Caco-2 (cell line): ENCODE data around the gene POU2AF1. TPM values are rescaled to one million over a fixed set of nuclear protein-coding genes. Genes with fewer than 3 reads are reported as not detected.

Experiments
- BruUV-seq: library from RNA; stranded (reverse); fragments of 400-500 nt; replicated peaks from 2 replicates; lab custom pipeline; 2021; lab: Mats Ljungman, UMichigan
- CTCF ChIA-PET: fragments of 300-600 bp; sonication (Branson Sonifier 250); formaldehyde crosslinking; loops from one replicate; lab custom pipeline; 2022; ENCODE audit warnings: antibody characterized with exemption; lab: Charles Lee
- POLR2A ChIA-PET: fragments of 300-600 bp; sonication (Branson Sonifier 250); formaldehyde crosslinking; loops from one replicate; lab custom pipeline; 2022; ENCODE audit warnings: antibody characterized with exemption; lab: Charles Lee
- DNase-seq, 2 experiments: peaks; one replicate each; pipeline versions ENCODE4 v3.0.0 to v3.0.0-alpha.2; 2020 to 2022
- H3K27me3 ChIP-seq: replicated peaks from 2 replicates; pipeline ENCODE4 v1.6.0; 2011; ENCODE audit warnings: low read length; ENCODE audit not compliant: control insufficient read depth, insufficient read depth
- H3K36me3 ChIP-seq: 2 replicates; pipeline ENCODE4 v1.5.1; 2011; ENCODE audit warnings: low read length; ENCODE audit not compliant: control insufficient read depth, insufficient read depth
- H3K4me1 ChIP-seq: fragments of 250-450 bp; sonication (Bioruptor Pico); 2 replicates; pipeline ENCODE4 v1.5.1; 2020; ENCODE audit warnings: mild to moderate bottlenecking
- H3K4me3 ChIP-seq: 2 replicates; pipeline ENCODE4 v1.5.1; 2011; ENCODE audit warnings: low read depth, mild to moderate bottlenecking, control low read depth, low read length
- H3K9me3 ChIP-seq: fragments of 250-450 bp; sonication (Bioruptor Pico); 2 replicates; pipeline ENCODE4 v1.5.1; 2020; ENCODE audit warnings: mild to moderate bottlenecking, moderate library complexity
- H3K27ac Mint-ChIP-seq: one replicate; pipeline ENCODE4 v1.8.0; 2022; ENCODE audit warnings: mixed read lengths; ENCODE audit not compliant: unreplicated experiment
- H3K27me3 Mint-ChIP-seq: one replicate; pipeline ENCODE4 v1.8.0; 2022; ENCODE audit warnings: mixed read lengths; ENCODE audit not compliant: insufficient read depth, unreplicated experiment
- H3K36me3 Mint-ChIP-seq: one replicate; pipeline ENCODE4 v1.8.0; 2022; ENCODE audit warnings: mild to moderate bottlenecking, mixed read lengths; ENCODE audit not compliant: insufficient read depth, unreplicated experiment
- H3K4me1 Mint-ChIP-seq: one replicate; pipeline ENCODE4 v1.8.0; 2022; ENCODE audit warnings: low read depth, mixed read lengths; ENCODE audit not compliant: unreplicated experiment
- H3K4me3 Mint-ChIP-seq: one replicate; pipeline ENCODE4 v1.8.0; 2022; ENCODE audit warnings: mild to moderate bottlenecking, moderate library complexity, mixed read lengths; ENCODE audit not compliant: unreplicated experiment
- H3K9me3 Mint-ChIP-seq: one replicate; pipeline ENCODE4 v1.8.0; 2022; ENCODE audit warnings: mixed read lengths; ENCODE audit not compliant: unreplicated experiment
- CTCF ChIP-seq, 2 experiments: fragments of 200-600 bp in 1 of 2; IDR thresholded peaks; 1 replicate in 1 of 2; 2 replicates in 1 of 2; pipeline versions ENCODE4 v1.5.1 to v1.8.0; 2011 to 2022; ENCODE audit warnings: antibody characterized with exemption in 1 of 2, control low read depth in 1 of 2, inconsistent platforms in 1 of 2, low read depth in 1 of 2, low read length in 1 of 2, mild to moderate bottlenecking in 1 of 2, moderate library complexity in 1 of 2; ENCODE audit not compliant: insufficient read depth in 1 of 2, severe bottlenecking in 1 of 2, unreplicated experiment in 1 of 2
- intact Hi-C: fragments of 100-400 bp; cut with micrococcal nuclease; formaldehyde crosslinking; loops from one replicate; pipeline ENCODE4 v1.10.0; 2022; ENCODE audit not compliant: unreplicated experiment
- total RNA-seq: library from RNA; stranded (reverse); gene quantifications from 2 replicates; pipeline ENCODE4 v1.2.3, GENCODE V29; 2022

POU2AF1 gene
- total RNA-seq, 1 experiment from 2014 or later: 2.7 TPM

- H3K27me3 ChIP-seq: no peaks in the 10 kb centered on the region
- intact Hi-C loops: no loop called here
- BruUV-seq: no TSS peak
- H3K4me1 Mint-ChIP-seq: no peaks in the 10 kb centered on the region
- H3K27ac Mint-ChIP-seq: no peak overlapping the region
- TF ChIP-seq CTCF (IDR thresholded peaks at IDR 0.05; ENCODE audit: insufficient read depth in 1 of 2, low read depth in 1 of 2, low read length in 1 of 2, severe bottlenecking in 1 of 2, unreplicated experiment in 1 of 2): no peak
- no peaks in the 10 kb centered on the region for H3K27me3 Mint-ChIP-seq
- POLR2A ChIA-PET: no interaction called here
- H3K36me3 ChIP-seq: no peaks in the 10 kb centered on the region
- H3K9me3 Mint-ChIP-seq: no peaks in the 10 kb centered on the region
- H3K4me3 Mint-ChIP-seq: no peak overlapping the region
- H3K4me1 ChIP-seq: no peaks in the 10 kb centered on the region
- CTCF ChIA-PET: interaction anchor here (2.0 kb wide), 1 partner anchor 12 kb away, joined by 6 read pairs; no protein-coding TSS in a partner anchor
- DNase-seq: no peak
- no peak overlapping the region for H3K4me3 ChIP-seq
- H3K9me3 ChIP-seq: no peaks in the 10 kb centered on the region
- no peaks in the 10 kb centered on the region for H3K36me3 Mint-ChIP-seq
These were observed 31.9 kb upstream of the POU2AF1 start for GRCh38 chr11:111410951-111411350.

GRCh38 chr11:111409915-111410314, 30.8 kb upstream of the POU2AF1 start:
- TF ChIP-seq CTCF (IDR thresholded peaks at IDR 0.05; ENCODE audit: insufficient read depth in 1 of 2, low read depth in 1 of 2, low read length in 1 of 2, severe bottlenecking in 1 of 2, unreplicated experiment in 1 of 2): no peak
- DNase-seq: no peak
- Mint-ChIP-seq H3K36me3 (no peaks in the 10 kb centered on the region), H3K27ac (no peak overlapping the region), H3K27me3 (no peaks in the 10 kb centered on the region), H3K4me1 (no peaks in the 10 kb centered on the region), H3K9me3 (no peaks in the 10 kb centered on the region), H3K4me3 (no peak overlapping the region)
- ChIA-PET POLR2A (no interaction called here), CTCF (interaction anchor here (1.0 kb wide), 1 partner anchor 13 kb away, joined by 4 read pairs; no protein-coding TSS in a partner anchor)
- Histone ChIP-seq H3K4me3 (no peak overlapping the region), H3K27me3 (no peaks in the 10 kb centered on the region), H3K4me1 (no peaks in the 10 kb centered on the region), H3K36me3 (no peaks in the 10 kb centered on the region), H3K9me3 (no peaks in the 10 kb centered on the region)
- intact Hi-C loops: no loop called here
- BruUV-seq: no TSS peak

- no peaks in the 10 kb centered on the region for H3K27me3 ChIP-seq
- no TSS peak for BruUV-seq
- no peak for TF ChIP-seq CTCF (IDR thresholded peaks at IDR 0.05; ENCODE audit: insufficient read depth in 1 of 2, low read depth in 1 of 2, low read length in 1 of 2, severe bottlenecking in 1 of 2, unreplicated experiment in 1 of 2)
These were observed 30.0 kb upstream of the POU2AF1 start for GRCh38 chr11:111408789-111409727.

More at GRCh38 chr11:111408789-111409727, 30.0 kb upstream of the POU2AF1 start:
- Mint-ChIP-seq H3K4me1 (no peaks in the 10 kb centered on the region), H3K27ac (no peak overlapping the region), H3K9me3 (no peaks in the 10 kb centered on the region), H3K27me3 (no peaks in the 10 kb centered on the region), H3K36me3 (no peaks in the 10 kb centered on the region), H3K4me3 (no peak overlapping the region)
- no peaks in the 10 kb centered on the region for H3K4me1 ChIP-seq
- no peaks in the 10 kb centered on the region for H3K9me3 ChIP-seq
- DNase-seq: no peak
- ChIA-PET POLR2A (no interaction called here), CTCF (interaction anchor here (0.9 kb wide), 1 partner anchor 14 kb away, joined by 3 read pairs; no protein-coding TSS in a partner anchor)
- H3K4me3 ChIP-seq: no peak overlapping the region
- H3K36me3 ChIP-seq: no peaks in the 10 kb centered on the region
- intact Hi-C loops: no loop called here
